Liver (tissue), 3 donors: ENCODE data around the gene EFR3B.

Source experiments
- EGR1 ChIP-seq, 2 donors: IDR thresholded peaks; 2 replicates each; pipeline ENCODE4 v1.6.1; 2016 to 2018; ENCODE audit warnings: antibody characterized with exemption in 2 of 2, low read depth in 2 of 2
- FOXA2 ChIP-seq: IDR thresholded peaks from 2 replicates; pipeline ENCODE4 v1.6.1; 2016; ENCODE audit warnings: antibody characterized with exemption
- HNF4A ChIP-seq, 2 donors: conservative IDR thresholded peaks; 2 replicates each; pipeline ENCODE4 v1.6.1; 2016; ENCODE audit warnings: antibody characterized with exemption in 2 of 2, mild to moderate bottlenecking in 2 of 2
- JUND ChIP-seq, 2 donors: IDR thresholded peaks; 2 replicates each; pipeline ENCODE4 v1.6.1; 2016; ENCODE audit warnings: antibody characterized with exemption in 2 of 2
- RAD21 ChIP-seq, 2 donors: IDR thresholded peaks; 2 replicates each; pipeline ENCODE4 v1.6.1; 2016; ENCODE audit warnings: antibody characterized with exemption in 2 of 2, mild to moderate bottlenecking in 2 of 2
- SP1 ChIP-seq: IDR thresholded peaks from 2 replicates; pipeline ENCODE4 v1.6.1; 2018; ENCODE audit warnings: antibody characterized with exemption, mild to moderate bottlenecking
- TAF1 ChIP-seq: conservative IDR thresholded peaks from 2 replicates; pipeline ENCODE4 v1.6.1; 2016; ENCODE audit warnings: antibody characterized with exemption, mild to moderate bottlenecking
- TF ChIP-seq, protein P1 (sequence below): IDR thresholded peaks from 2 replicates; pipeline ENCODE4 v1.6.1; 2016; ENCODE audit warnings: antibody characterized with exemption, mild to moderate bottlenecking
- TF ChIP-seq, protein P2 (sequence below): IDR thresholded peaks from 2 replicates; pipeline ENCODE4 v1.6.1; 2016; ENCODE audit warnings: antibody characterized with exemption
- TF ChIP-seq, protein P3 (sequence below): fragments of 150-350 bp; IDR thresholded peaks from 2 replicates; pipeline ENCODE4 v1.5.1; 2017; ENCODE audit warnings: improper control_type of control experiment, low read depth, low read length; ENCODE audit not compliant: missing input control
- TF ChIP-seq, protein P4 (sequence below): IDR thresholded peaks from 2 replicates; pipeline ENCODE4 v1.6.1; 2016; ENCODE audit warnings: antibody characterized with exemption
- TF ChIP-seq, protein P5 (sequence below): IDR thresholded peaks from 2 replicates; pipeline ENCODE4 v1.6.1; 2016; ENCODE audit warnings: antibody characterized with exemption
- donor health status: healthy.
- donor health status: healthy.

DNA sequence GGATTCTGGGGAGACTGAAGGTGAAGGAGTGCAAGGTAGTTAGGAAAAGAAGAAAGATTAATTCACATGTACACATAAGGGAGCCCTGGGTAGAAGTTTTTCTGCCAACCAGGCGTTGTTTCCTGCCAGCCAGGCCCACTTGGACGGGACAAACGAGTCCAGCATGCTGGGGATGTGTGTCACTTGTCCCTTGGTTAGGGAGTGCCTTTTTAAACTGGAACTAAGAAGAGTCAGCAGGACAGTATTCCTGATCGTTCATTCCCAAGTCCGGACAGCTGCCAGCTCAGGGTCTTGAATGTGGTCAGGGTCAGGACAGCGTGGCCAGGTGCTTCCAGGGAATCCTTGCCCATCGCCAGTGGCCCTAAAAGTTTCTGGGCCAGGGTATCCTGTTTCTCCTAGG lies 83.3 kb downstream of the EFR3B start:
- TF ChIP-seq, protein P1, sequence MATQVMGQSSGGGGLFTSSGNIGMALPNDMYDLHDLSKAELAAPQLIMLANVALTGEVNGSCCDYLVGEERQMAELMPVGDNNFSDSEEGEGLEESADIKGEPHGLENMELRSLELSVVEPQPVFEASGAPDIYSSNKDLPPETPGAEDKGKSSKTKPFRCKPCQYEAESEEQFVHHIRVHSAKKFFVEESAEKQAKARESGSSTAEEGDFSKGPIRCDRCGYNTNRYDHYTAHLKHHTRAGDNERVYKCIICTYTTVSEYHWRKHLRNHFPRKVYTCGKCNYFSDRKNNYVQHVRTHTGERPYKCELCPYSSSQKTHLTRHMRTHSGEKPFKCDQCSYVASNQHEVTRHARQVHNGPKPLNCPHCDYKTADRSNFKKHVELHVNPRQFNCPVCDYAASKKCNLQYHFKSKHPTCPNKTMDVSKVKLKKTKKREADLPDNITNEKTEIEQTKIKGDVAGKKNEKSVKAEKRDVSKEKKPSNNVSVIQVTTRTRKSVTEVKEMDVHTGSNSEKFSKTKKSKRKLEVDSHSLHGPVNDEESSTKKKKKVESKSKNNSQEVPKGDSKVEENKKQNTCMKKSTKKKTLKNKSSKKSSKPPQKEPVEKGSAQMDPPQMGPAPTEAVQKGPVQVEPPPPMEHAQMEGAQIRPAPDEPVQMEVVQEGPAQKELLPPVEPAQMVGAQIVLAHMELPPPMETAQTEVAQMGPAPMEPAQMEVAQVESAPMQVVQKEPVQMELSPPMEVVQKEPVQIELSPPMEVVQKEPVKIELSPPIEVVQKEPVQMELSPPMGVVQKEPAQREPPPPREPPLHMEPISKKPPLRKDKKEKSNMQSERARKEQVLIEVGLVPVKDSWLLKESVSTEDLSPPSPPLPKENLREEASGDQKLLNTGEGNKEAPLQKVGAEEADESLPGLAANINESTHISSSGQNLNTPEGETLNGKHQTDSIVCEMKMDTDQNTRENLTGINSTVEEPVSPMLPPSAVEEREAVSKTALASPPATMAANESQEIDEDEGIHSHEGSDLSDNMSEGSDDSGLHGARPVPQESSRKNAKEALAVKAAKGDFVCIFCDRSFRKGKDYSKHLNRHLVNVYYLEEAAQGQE = no peak
- TF ChIP-seq, protein P2, sequence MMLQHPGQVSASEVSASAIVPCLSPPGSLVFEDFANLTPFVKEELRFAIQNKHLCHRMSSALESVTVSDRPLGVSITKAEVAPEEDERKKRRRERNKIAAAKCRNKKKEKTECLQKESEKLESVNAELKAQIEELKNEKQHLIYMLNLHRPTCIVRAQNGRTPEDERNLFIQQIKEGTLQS = no peak
- TF ChIP-seq, protein P3, sequence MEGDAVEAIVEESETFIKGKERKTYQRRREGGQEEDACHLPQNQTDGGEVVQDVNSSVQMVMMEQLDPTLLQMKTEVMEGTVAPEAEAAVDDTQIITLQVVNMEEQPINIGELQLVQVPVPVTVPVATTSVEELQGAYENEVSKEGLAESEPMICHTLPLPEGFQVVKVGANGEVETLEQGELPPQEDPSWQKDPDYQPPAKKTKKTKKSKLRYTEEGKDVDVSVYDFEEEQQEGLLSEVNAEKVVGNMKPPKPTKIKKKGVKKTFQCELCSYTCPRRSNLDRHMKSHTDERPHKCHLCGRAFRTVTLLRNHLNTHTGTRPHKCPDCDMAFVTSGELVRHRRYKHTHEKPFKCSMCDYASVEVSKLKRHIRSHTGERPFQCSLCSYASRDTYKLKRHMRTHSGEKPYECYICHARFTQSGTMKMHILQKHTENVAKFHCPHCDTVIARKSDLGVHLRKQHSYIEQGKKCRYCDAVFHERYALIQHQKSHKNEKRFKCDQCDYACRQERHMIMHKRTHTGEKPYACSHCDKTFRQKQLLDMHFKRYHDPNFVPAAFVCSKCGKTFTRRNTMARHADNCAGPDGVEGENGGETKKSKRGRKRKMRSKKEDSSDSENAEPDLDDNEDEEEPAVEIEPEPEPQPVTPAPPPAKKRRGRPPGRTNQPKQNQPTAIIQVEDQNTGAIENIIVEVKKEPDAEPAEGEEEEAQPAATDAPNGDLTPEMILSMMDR = no peak
- TF ChIP-seq HNF4A (conservative IDR thresholded peaks at IDR 0.05) (no peak), SP1 (no peak), JUND (IDR thresholded peaks at IDR 0.05) (no peak), RAD21 (IDR thresholded peaks at IDR 0.05) (no peak), FOXA2 (no peak), EGR1 (IDR thresholded peaks at IDR 0.05; ENCODE audit: low read depth in 2 of 2) (no peak), TAF1 (no peak)
- TF ChIP-seq, protein P4, sequence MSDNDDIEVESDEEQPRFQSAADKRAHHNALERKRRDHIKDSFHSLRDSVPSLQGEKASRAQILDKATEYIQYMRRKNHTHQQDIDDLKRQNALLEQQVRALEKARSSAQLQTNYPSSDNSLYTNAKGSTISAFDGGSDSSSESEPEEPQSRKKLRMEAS = no peak
- TF ChIP-seq, protein P5, sequence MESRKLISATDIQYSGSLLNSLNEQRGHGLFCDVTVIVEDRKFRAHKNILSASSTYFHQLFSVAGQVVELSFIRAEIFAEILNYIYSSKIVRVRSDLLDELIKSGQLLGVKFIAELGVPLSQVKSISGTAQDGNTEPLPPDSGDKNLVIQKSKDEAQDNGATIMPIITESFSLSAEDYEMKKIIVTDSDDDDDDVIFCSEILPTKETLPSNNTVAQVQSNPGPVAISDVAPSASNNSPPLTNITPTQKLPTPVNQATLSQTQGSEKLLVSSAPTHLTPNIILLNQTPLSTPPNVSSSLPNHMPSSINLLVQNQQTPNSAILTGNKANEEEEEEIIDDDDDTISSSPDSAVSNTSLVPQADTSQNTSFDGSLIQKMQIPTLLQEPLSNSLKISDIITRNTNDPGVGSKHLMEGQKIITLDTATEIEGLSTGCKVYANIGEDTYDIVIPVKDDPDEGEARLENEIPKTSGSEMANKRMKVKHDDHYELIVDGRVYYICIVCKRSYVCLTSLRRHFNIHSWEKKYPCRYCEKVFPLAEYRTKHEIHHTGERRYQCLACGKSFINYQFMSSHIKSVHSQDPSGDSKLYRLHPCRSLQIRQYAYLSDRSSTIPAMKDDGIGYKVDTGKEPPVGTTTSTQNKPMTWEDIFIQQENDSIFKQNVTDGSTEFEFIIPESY = no peak
